Measurements from ENCODE around the gene APLP2.
"Not testable (repeated sequence)": the region's sequence is repeated elsewhere in the genome, so short reads cannot be mapped to it uniquely, and the experiment has no call there.

APLP2 gene

GRCh38 chr11:130191896-130192295, 122.2 kb downstream of the APLP2 start:
- DNase-seq (ENCODE audit: extremely low read depth, low read depth), result no peak
- H3K4me3 ChIP-seq (replicated peaks; ENCODE audit: low read depth, low read length), result no peak overlapping the region
- TF ChIP-seq, protein P1, sequence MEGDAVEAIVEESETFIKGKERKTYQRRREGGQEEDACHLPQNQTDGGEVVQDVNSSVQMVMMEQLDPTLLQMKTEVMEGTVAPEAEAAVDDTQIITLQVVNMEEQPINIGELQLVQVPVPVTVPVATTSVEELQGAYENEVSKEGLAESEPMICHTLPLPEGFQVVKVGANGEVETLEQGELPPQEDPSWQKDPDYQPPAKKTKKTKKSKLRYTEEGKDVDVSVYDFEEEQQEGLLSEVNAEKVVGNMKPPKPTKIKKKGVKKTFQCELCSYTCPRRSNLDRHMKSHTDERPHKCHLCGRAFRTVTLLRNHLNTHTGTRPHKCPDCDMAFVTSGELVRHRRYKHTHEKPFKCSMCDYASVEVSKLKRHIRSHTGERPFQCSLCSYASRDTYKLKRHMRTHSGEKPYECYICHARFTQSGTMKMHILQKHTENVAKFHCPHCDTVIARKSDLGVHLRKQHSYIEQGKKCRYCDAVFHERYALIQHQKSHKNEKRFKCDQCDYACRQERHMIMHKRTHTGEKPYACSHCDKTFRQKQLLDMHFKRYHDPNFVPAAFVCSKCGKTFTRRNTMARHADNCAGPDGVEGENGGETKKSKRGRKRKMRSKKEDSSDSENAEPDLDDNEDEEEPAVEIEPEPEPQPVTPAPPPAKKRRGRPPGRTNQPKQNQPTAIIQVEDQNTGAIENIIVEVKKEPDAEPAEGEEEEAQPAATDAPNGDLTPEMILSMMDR (IDR thresholded peaks at IDR 0.05; ENCODE audit: low read depth, low read length, missing control alignments), result no peak

DNA sequence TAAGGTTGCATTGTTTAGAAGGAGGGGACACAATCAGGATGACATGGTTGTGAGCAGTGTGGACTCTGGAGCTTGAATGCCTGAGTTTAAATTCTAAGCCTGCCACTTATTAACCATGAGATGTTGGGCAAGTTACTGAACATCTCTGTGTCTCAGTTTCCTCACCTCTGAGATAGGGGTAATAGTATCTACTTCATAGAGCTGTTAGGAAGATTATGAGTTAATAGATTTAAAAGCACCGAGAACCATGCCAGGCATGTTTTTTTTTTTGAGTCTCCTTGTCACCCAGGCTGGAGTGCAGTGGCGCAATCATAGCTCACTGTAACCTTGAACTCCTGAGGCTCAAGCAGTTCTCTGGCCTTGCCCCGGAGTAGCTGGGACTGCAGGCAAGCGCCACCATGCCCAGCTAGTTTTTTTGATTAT, 123.2 kb downstream of the APLP2 start:
- TF ChIP-seq, protein P1 (IDR thresholded peaks at IDR 0.05; ENCODE audit: low read depth, low read length, missing control alignments), result no peak
- DNase-seq (ENCODE audit: extremely low read depth, low read depth), result no peak

GRCh38 chr11:130193551-130193950, 123.9 kb downstream of the APLP2 start:
- DNase-seq (ENCODE audit: extremely low read depth, low read depth), result not testable (repeated sequence)

More for the DNA sequence above, 123.2 kb downstream of the APLP2 start:
- no peak overlapping the region for H3K4me3 ChIP-seq (replicated peaks; ENCODE audit: low read depth, low read length)

More at GRCh38 chr11:130193551-130193950, 123.9 kb downstream of the APLP2 start:
- H3K4me3 ChIP-seq (replicated peaks; ENCODE audit: low read depth, low read length), result not testable (repeated sequence)

All from HFF-Myc (cell line).